ENCODE measurements around the gene STAMBPL1. TPM values are rescaled to one million over a fixed set of nuclear protein-coding genes. Genes with fewer than 3 reads are reported as not detected.
A peak's percentile ranks its signal among the peaks of the same experiment; 100 is the strongest.
"Not testable (repeated sequence)": the region's sequence is repeated elsewhere in the genome, so short reads cannot be mapped to it uniquely, and the experiment has no call there.

Gene STAMBPL1
- total RNA-seq, 1 donor from 2014 or later = 2.6 TPM

- no peak for DNase-seq (ENCODE audit: low read depth)
- no peak overlapping the region for H3K4me3 ChIP-seq (ENCODE audit: low read depth, low read length)
These were observed 2.0 kb downstream of the STAMBPL1 start for GRCh38 chr10:88881922-88882645.

GRCh38 chr10:88882646-88883447 lies 2.8 kb downstream of the STAMBPL1 start:
- peak; percentile 83 for DNase-seq (ENCODE audit: low read depth)
- not testable (repeated sequence) for FAIRE-seq; H3K36me3 ChIP-seq (ENCODE audit: control insufficient read depth, insufficient read depth, low read length); H3K27me3 ChIP-seq (ENCODE audit: control insufficient read depth, insufficient read depth, low read length); H3K4me3 ChIP-seq (ENCODE audit: low read depth, low read length)

More at GRCh38 chr10:88881922-88882645, 2.0 kb downstream of the STAMBPL1 start:
- no peak for FAIRE-seq
- Histone ChIP-seq H3K27me3 (ENCODE audit: control insufficient read depth, insufficient read depth, low read length) (no peaks in the 10 kb centered on the region), H3K36me3 (ENCODE audit: control insufficient read depth, insufficient read depth, low read length) (no peaks in the 10 kb centered on the region)
- TF ChIP-seq CTCF (IDR thresholded peaks at IDR 0.05; ENCODE audit: insufficient read depth, low read length, severe bottlenecking) = no peak

GRCh38 chr10:88883448-88883809 lies 3.4 kb downstream of the STAMBPL1 start:
- TF ChIP-seq CTCF (IDR thresholded peaks at IDR 0.05; ENCODE audit: insufficient read depth, low read length, severe bottlenecking) = no peak
- H3K27me3 ChIP-seq (ENCODE audit: control insufficient read depth, insufficient read depth, low read length) = no peaks in the 10 kb centered on the region
- no peak for FAIRE-seq
- no peak overlapping the region for H3K4me3 ChIP-seq (ENCODE audit: low read depth, low read length)
- no peaks in the 10 kb centered on the region for H3K36me3 ChIP-seq (ENCODE audit: control insufficient read depth, insufficient read depth, low read length)
- no peak for DNase-seq (ENCODE audit: low read depth)

GRCh38 chr10:88886557-88886956 lies 6.5 kb downstream of the STAMBPL1 start:
- FAIRE-seq = no peak
- H3K36me3 ChIP-seq (ENCODE audit: control insufficient read depth, insufficient read depth, low read length) = no peaks in the 10 kb centered on the region
- no peaks in the 10 kb centered on the region for H3K27me3 ChIP-seq (ENCODE audit: control insufficient read depth, insufficient read depth, low read length)
- no peak for DNase-seq (ENCODE audit: low read depth)
- no peak overlapping the region for H3K4me3 ChIP-seq (ENCODE audit: low read depth, low read length)
- no peak for TF ChIP-seq CTCF (IDR thresholded peaks at IDR 0.05; ENCODE audit: insufficient read depth, low read length, severe bottlenecking)

GRCh38 chr10:88888810-88889445 lies 8.9 kb downstream of the STAMBPL1 start:
- DNase-seq (ENCODE audit: low read depth) = no peak
- no peak for FAIRE-seq
- Histone ChIP-seq H3K4me3 (ENCODE audit: low read depth, low read length) (no peak overlapping the region), H3K36me3 (ENCODE audit: control insufficient read depth, insufficient read depth, low read length) (no peaks in the 10 kb centered on the region), H3K27me3 (ENCODE audit: control insufficient read depth, insufficient read depth, low read length) (no peaks in the 10 kb centered on the region)
- no peak for TF ChIP-seq CTCF (IDR thresholded peaks at IDR 0.05; ENCODE audit: insufficient read depth, low read length, severe bottlenecking)

Data from bronchial epithelial cell (primary cell).